ENCODE data around the gene KLF2.

Gene KLF2

GRCh38 chr19:16309643-16310042 is 15.0 kb upstream of the KLF2 start:
- no peak for DNase-seq

- DNase-seq = peak in 1 of 2 donors; percentile 39
Measured at GRCh38 chr19:16315825-16316505, 8.7 kb upstream of the KLF2 start.

- no peak for DNase-seq
Measured at GRCh38 chr19:16316506-16316882, 8.1 kb upstream of the KLF2 start.

- peak; percentile 53 to 58 for DNase-seq
Measured at GRCh38 chr19:16319481-16319880, 5.1 kb upstream of the KLF2 start.

- DNase-seq = no peak
Measured at GRCh38 chr19:16320987-16321386, 3.6 kb upstream of the KLF2 start.

GRCh38 chr19:16325161-16325527 is 518 bp downstream of the KLF2 start:
- no peak for DNase-seq

GRCh38 chr19:16325641-16326400 is 1.2 kb downstream of the KLF2 start:
- DNase-seq = peak; percentile 70 to 74

GRCh38 chr19:16326401-16327168 is 2.0 kb downstream of the KLF2 start:
- peak; percentile 67 to 70 for DNase-seq

GRCh38 chr19:16327169-16327475 is 2.5 kb downstream of the KLF2 start:
- no peak for DNase-seq

GRCh38 chr19:16327501-16327900 is 2.9 kb downstream of the KLF2 start:
- DNase-seq = peak; percentile 49 to 52

- peak; percentile 79 to 88 for DNase-seq
Measured at GRCh38 chr19:16327911-16328823, 3.5 kb downstream of the KLF2 start.

GRCh38 chr19:16328824-16329482 is 4.3 kb downstream of the KLF2 start:
- peak; percentile 86 to 88 for DNase-seq

GRCh38 chr19:16330368-16330801 is 5.8 kb downstream of the KLF2 start:
- peak; percentile 96 for DNase-seq

- peak; percentile 53 to 71 for DNase-seq
Measured at GRCh38 chr19:16330806-16331690, 6.4 kb downstream of the KLF2 start.

- DNase-seq = peak in 1 of 2 donors; percentile 47
Measured at GRCh38 chr19:16333001-16333586, 8.5 kb downstream of the KLF2 start.

GRCh38 chr19:16334411-16334810 is 9.8 kb downstream of the KLF2 start:
- DNase-seq = no peak

- DNase-seq = peak; percentile 59 to 65
Measured at GRCh38 chr19:16335226-16335625, 10.6 kb downstream of the KLF2 start.

- DNase-seq = no peak
Measured at GRCh38 chr19:16336571-16336970, 11.9 kb downstream of the KLF2 start.

- no peak for DNase-seq
Measured at GRCh38 chr19:16337809-16338469, 13.3 kb downstream of the KLF2 start.
